Body of pancreas (tissue), 4 donors: ENCODE results near the gene TSPAN15.

Experiments
- CTCF ChIP-seq, 7 experiments: fragments of 450-650 bp in 4 of 7; fragments of 200-600 bp in 3 of 7; sonication (generic) in 3 of 7; IDR thresholded peaks; one replicate each; pipeline ENCODE4 v1.5.1; 2016 to 2019; ENCODE audit warnings: antibody characterized with exemption in 7 of 7
- POLR2A ChIP-seq, 3 donors: fragments of 450-650 bp; IDR thresholded peaks; one replicate each; pipeline ENCODE4 v1.6.1; 2016; ENCODE audit warnings: antibody characterized with exemption in 3 of 3, mild to moderate bottlenecking in 2 of 3

GRCh38 chr10:69549959-69550358 is 98.7 kb downstream of the TSPAN15 start:
- TF ChIP-seq CTCF (IDR thresholded peaks at IDR 0.05) (no peak), POLR2A (IDR thresholded peaks at IDR 0.05) (no peak)
